Astrocyte (in vitro differentiated cells and primary cell): ENCODE results near the gene DIRAS3. TPM values are rescaled to one million over a fixed set of nuclear protein-coding genes. Genes with fewer than 3 reads are reported as not detected.

Experiments used
- DNase-seq: peaks from one replicate; pipeline ENCODE4 v3.0.0-alpha.2; 2010; ENCODE audit warnings: low read depth
- FAIRE-seq: peaks from 2 replicates; lab custom pipeline; 2011; peaks lifted over from hg19 to GRCh38; lab: Jason Lieb, UNC
- H2AFZ ChIP-seq: 2 replicates; pipeline ENCODE4 v1.6.0; 2012; ENCODE audit warnings: low read depth, low read length, inconsistent platforms
- H3K27ac ChIP-seq: 2 replicates; pipeline ENCODE4 v1.5.1; 2011; ENCODE audit warnings: low read depth, low read length, inconsistent platforms
- H3K27me3 ChIP-seq: 2 replicates; pipeline ENCODE4 v1.6.0; 2011; ENCODE audit warnings: low read length, inconsistent platforms; ENCODE audit not compliant: insufficient read depth
- H3K36me3 ChIP-seq: 2 replicates; pipeline ENCODE4 v1.5.1; 2011; ENCODE audit warnings: low read length, inconsistent platforms; ENCODE audit not compliant: insufficient read depth
- H3K4me1 ChIP-seq: 2 replicates; pipeline ENCODE4 v1.5.1; 2011; ENCODE audit warnings: low read length, inconsistent platforms; ENCODE audit not compliant: insufficient read depth
- H3K4me2 ChIP-seq: 2 replicates; pipeline ENCODE4 v1.6.0; 2012; ENCODE audit warnings: low read length, inconsistent platforms
- H3K4me3 ChIP-seq: 2 replicates; pipeline ENCODE4 v1.5.1; 2011; ENCODE audit warnings: low read depth, mild to moderate bottlenecking, low read length, inconsistent platforms; ENCODE audit not compliant: insufficient read depth
- H3K79me2 ChIP-seq: 2 replicates; pipeline ENCODE4 v1.6.0; 2012; ENCODE audit warnings: mild to moderate bottlenecking, low read length, inconsistent platforms; ENCODE audit not compliant: insufficient read depth
- H3K9ac ChIP-seq: 2 replicates; pipeline ENCODE4 v1.6.0; 2012; ENCODE audit warnings: mild to moderate bottlenecking, low read length, inconsistent platforms
- H3K9me3 ChIP-seq: 2 replicates; pipeline ENCODE4 v1.5.1; 2012; ENCODE audit warnings: low read depth, mild to moderate bottlenecking, low read length, inconsistent platforms; ENCODE audit not compliant: insufficient read depth
- H4K20me1 ChIP-seq: 2 replicates; pipeline ENCODE4 v1.6.0; 2012; ENCODE audit warnings: low read length, inconsistent platforms; ENCODE audit not compliant: insufficient read depth
- H3K27ac Mint-ChIP-seq: one replicate; pipeline ENCODE4 v1.8.0; 2021; ENCODE audit warnings: mild to moderate bottlenecking, mixed read lengths; ENCODE audit not compliant: unreplicated experiment
- H3K27me3 Mint-ChIP-seq: one replicate; pipeline ENCODE4 v1.8.0; 2021; ENCODE audit warnings: low read depth, mixed read lengths; ENCODE audit not compliant: unreplicated experiment
- H3K36me3 Mint-ChIP-seq: one replicate; pipeline ENCODE4 v1.8.0; 2021; ENCODE audit warnings: low read depth, mixed read lengths; ENCODE audit not compliant: unreplicated experiment
- H3K4me1 Mint-ChIP-seq: one replicate; pipeline ENCODE4 v1.8.0; 2021; ENCODE audit warnings: low read depth, mixed read lengths; ENCODE audit not compliant: unreplicated experiment
- H3K4me3 Mint-ChIP-seq: one replicate; pipeline ENCODE4 v1.8.0; 2021; ENCODE audit warnings: mild to moderate bottlenecking, moderate library complexity, mixed read lengths; ENCODE audit not compliant: unreplicated experiment
- H3K9me3 Mint-ChIP-seq: one replicate; pipeline ENCODE4 v1.8.0; 2021; ENCODE audit warnings: mild to moderate bottlenecking, mixed read lengths; ENCODE audit not compliant: unreplicated experiment
- EZH2 ChIP-seq: IDR thresholded peaks from 2 replicates; pipeline ENCODE4 v1.6.1; 2012; ENCODE audit warnings: mild to moderate bottlenecking, low read length, inconsistent platforms; ENCODE audit not compliant: insufficient read depth
- total RNA-seq: library from RNA; stranded (reverse); gene quantifications from 2 replicates; pipeline ENCODE4 v1.2.1, GENCODE V29; 2021
- TF ChIP-seq, protein P1 (sequence below): IDR thresholded peaks from 2 replicates; pipeline ENCODE4 v1.5.1; 2011; ENCODE audit warnings: low read depth, mild to moderate bottlenecking, inconsistent platforms, low read length, moderate library complexity; ENCODE audit not compliant: insufficient read depth

DIRAS3 gene
- total RNA-seq, 1 donor from 2014 or later, result 0.52 TPM

DNA sequence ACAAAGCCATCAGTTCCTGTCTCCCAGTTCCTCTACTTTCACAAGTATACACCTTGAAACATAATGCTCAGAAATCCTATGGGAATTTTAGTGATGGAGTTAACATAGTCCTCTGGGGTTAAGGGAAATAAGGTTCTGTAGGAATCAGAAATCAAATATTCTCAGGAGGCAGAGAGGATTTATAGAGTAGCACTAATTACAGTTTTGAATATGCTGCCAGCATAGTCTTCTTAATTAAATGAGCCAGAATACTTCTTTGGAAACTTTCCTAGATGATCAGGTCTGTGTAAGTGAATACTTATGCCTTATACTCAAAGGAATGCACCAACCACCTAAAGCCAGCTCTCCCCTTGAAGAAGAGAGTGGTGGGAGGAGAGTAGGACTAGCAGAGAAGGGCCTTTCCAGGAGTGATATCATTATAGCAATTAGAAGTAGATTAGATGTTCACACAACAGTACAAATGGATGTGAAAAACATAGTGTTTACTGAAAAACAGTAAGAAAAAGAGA is 31.4 kb upstream of the DIRAS3 start:
- Mint-ChIP-seq H3K27ac (no peak overlapping the region), H3K4me3 (no peak overlapping the region), H3K36me3 (peaks cover 4% of the 10 kb centered on the region), H3K4me1 (peaks cover 5% of the 10 kb centered on the region), H3K27me3 (no peaks in the 10 kb centered on the region), H3K9me3 (no peaks in the 10 kb centered on the region)
- Histone ChIP-seq H3K9me3 (no peaks in the 10 kb centered on the region), H3K36me3 (no peaks in the 10 kb centered on the region), H3K27me3 (no peaks in the 10 kb centered on the region), H3K4me1 (no peaks in the 10 kb centered on the region), H3K9ac (no peak overlapping the region), H3K27ac (no peak overlapping the region), H3K79me2 (no peaks in the 10 kb centered on the region), H2AFZ (no peak overlapping the region), H4K20me1 (no peaks in the 10 kb centered on the region), H3K4me3 (no peak overlapping the region), H3K4me2 (no peak overlapping the region)
- DNase-seq, result peak; percentile 39
- TF ChIP-seq, protein P1, sequence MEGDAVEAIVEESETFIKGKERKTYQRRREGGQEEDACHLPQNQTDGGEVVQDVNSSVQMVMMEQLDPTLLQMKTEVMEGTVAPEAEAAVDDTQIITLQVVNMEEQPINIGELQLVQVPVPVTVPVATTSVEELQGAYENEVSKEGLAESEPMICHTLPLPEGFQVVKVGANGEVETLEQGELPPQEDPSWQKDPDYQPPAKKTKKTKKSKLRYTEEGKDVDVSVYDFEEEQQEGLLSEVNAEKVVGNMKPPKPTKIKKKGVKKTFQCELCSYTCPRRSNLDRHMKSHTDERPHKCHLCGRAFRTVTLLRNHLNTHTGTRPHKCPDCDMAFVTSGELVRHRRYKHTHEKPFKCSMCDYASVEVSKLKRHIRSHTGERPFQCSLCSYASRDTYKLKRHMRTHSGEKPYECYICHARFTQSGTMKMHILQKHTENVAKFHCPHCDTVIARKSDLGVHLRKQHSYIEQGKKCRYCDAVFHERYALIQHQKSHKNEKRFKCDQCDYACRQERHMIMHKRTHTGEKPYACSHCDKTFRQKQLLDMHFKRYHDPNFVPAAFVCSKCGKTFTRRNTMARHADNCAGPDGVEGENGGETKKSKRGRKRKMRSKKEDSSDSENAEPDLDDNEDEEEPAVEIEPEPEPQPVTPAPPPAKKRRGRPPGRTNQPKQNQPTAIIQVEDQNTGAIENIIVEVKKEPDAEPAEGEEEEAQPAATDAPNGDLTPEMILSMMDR, result no peak
- TF ChIP-seq EZH2, result no peak
- no peak for FAIRE-seq

DNA sequence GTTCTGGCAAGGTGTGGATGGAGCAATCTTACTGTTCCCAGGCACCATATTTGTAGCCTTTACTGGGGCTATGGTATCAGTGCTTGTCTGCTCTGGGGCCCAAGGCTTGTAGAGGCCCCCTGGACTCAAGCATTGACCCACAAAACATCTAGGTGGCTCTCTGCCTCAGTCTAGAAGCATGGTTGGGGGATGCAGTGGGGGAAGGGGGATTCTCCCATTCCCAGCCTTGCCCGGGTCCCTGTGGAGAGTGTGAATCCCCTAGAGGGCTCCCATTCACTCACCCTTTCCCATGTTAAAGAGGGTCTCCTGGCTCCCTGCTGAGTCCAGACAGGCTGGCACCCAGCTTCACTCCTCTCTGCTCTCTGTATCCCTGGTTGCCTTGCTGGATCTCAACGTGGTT is 28.2 kb upstream of the DIRAS3 start:
- no peaks in the 10 kb centered on the region for H3K9me3 ChIP-seq
- no peak overlapping the region for H3K4me2 ChIP-seq
- no peaks in the 10 kb centered on the region for H3K4me1 ChIP-seq
- peaks cover 4% of the 10 kb centered on the region for H3K36me3 Mint-ChIP-seq
- no peak overlapping the region for H3K27ac Mint-ChIP-seq
- no peak overlapping the region for H3K9ac ChIP-seq
- TF ChIP-seq, protein P1, result no peak
- TF ChIP-seq EZH2, result no peak
- no peak overlapping the region for H3K4me3 Mint-ChIP-seq
- H2AFZ ChIP-seq, result no peak overlapping the region
- peaks cover 2% of the 10 kb centered on the region for H3K9me3 Mint-ChIP-seq
- H3K27me3 Mint-ChIP-seq, result no peaks in the 10 kb centered on the region
- H3K27ac ChIP-seq, result no peak overlapping the region
- no peak overlapping the region for H3K4me3 ChIP-seq
- H4K20me1 ChIP-seq, result no peaks in the 10 kb centered on the region
- H3K4me1 Mint-ChIP-seq, result peaks cover 5% of the 10 kb centered on the region
- H3K36me3 ChIP-seq, result no peaks in the 10 kb centered on the region
- FAIRE-seq (no peak), DNase-seq (no peak)
- H3K79me2 ChIP-seq, result no peaks in the 10 kb centered on the region
- no peaks in the 10 kb centered on the region for H3K27me3 ChIP-seq

DNA sequence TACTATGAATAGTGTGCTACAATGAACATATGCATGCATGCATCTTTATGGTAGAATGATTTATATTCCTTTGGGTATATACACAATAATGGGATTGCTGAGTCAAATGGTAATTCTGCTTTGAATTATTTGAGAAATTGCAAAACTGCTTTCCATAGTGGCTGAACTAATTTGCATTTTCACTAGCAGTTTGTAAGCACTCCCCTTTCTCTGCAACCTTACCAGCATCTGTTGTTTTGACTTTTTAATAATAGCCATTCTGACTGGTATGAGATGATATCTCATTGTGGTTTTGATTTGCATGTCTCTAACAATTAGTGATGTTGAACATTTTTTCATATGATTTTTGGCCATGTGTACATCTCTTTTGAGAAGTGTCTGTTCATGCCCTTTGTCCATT is 24.0 kb upstream of the DIRAS3 start:
- H4K20me1 ChIP-seq, result no peaks in the 10 kb centered on the region

More for the DNA sequence above, 24.0 kb upstream of the DIRAS3 start:
- no peaks in the 10 kb centered on the region for H3K27me3 Mint-ChIP-seq
- H3K36me3 ChIP-seq, result no peaks in the 10 kb centered on the region
- no peaks in the 10 kb centered on the region for H3K4me1 Mint-ChIP-seq
- H3K36me3 Mint-ChIP-seq, result peaks cover 4% of the 10 kb centered on the region
- TF ChIP-seq EZH2, result no peak
- TF ChIP-seq, protein P1, result no peak
- no peak overlapping the region for H3K4me3 Mint-ChIP-seq
- no peaks in the 10 kb centered on the region for H3K27me3 ChIP-seq
- no peaks in the 10 kb centered on the region for H3K9me3 ChIP-seq
- no peak overlapping the region for H3K27ac Mint-ChIP-seq
- no peak overlapping the region for H3K27ac ChIP-seq
- no peaks in the 10 kb centered on the region for H3K79me2 ChIP-seq
- H2AFZ ChIP-seq, result no peak overlapping the region
- H3K9me3 Mint-ChIP-seq, result peaks cover 4% of the 10 kb centered on the region
- H3K9ac ChIP-seq, result no peak overlapping the region
- DNase-seq (no peak), FAIRE-seq (no peak)
- no peaks in the 10 kb centered on the region for H3K4me1 ChIP-seq
- no peak overlapping the region for H3K4me2 ChIP-seq
- H3K4me3 ChIP-seq, result no peak overlapping the region
